GM21576 (cell line): ENCODE measurements around the gene ACTN4.
A peak's percentile ranks its signal among the peaks of the same experiment; 100 is the strongest.

Source experiments
- ATAC-seq: cut with Tn5 transposase; IDR thresholded peaks from one replicate; pipeline ENCODE4 v1.9.1; 2021; ENCODE audit warnings: mild to moderate bottlenecking, moderate library complexity; ENCODE audit not compliant: unreplicated experiment

The ACTN4 gene

GRCh38 chr19:38693380-38694223 lies 46.2 kb downstream of the ACTN4 start:
- ATAC-seq: peak; percentile 62

- no peak for ATAC-seq
Observed at GRCh38 chr19:38695317-38695683, 47.9 kb downstream of the ACTN4 start.

GRCh38 chr19:38695832-38696728 lies 48.6 kb downstream of the ACTN4 start:
- no peak for ATAC-seq

DNA sequence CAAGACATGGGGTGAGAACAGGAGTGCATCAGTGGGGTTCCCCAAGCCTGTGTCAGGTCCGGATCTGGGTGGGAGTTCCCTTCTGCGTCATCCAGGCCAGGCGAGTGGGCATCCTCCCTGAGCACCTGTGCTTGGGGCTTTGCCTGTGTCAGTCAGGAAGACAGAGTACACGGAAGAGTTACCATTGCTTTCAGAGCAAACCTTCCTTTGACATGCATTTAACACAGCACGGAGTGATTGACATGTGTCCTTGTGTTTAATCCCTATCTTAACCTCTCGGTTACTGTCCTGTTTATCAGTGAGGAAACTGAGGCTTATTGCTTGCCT lies 49.2 kb downstream of the ACTN4 start:
- no peak for ATAC-seq

DNA sequence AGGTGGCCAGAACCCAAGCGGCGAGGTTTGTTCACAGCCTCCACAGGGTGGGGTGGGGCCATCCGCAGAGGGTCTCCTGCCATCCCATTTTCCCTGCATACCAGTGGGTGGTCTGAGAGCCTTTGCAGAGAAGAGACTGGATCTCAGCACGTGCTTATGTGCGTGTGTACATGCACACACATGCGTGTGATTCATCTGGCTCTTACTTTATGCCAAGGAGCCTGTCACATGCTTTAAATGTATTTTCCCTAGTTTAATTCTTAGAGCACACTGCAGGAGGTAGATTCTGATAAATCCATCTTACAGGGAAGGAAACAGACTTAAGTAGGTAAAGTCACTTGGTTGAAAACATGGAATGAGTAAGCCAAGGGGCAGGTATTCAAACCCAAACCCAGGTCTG lies 49.7 kb downstream of the ACTN4 start:
- no peak for ATAC-seq

GRCh38 chr19:38697641-38698071 lies 50.2 kb downstream of the ACTN4 start:
- ATAC-seq: no peak

DNA sequence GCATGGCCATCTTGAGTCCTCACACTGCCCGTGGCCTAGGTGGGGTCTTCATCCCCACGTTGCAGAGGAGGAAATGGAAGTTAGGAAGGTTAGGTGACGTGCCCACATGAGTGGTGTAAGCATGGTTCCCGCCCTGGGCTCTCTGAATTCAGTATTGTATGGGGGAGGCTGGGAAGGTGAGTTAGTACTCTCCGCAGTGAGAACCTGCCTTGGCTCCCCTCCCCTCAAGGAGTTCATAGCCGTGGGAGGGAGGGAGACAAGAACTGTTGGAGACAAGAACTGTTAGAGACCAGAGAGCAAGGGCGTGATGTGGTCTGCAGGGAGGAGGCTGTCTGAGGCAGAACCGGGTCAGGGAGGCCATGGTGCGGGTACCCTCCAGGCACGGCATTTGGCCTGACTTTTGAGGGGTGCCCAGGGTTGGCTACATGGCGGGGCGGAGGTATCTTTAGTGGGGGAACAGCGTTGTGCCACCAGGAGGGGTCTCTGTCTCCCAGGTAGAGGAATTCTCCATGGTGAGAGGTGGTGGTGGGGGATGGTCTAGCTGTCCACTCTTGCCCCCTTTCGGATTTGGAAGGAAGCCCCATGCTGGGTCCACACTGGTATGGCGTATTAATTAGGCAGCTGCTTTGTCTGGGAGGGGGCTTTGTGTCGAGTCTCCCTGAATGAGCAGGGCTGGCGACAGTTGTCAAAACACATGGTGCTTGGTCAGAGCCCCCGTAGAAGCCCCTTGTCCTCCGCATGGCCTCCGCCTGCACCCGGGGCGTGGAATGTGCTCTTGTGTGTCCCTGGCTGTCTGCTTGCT lies 51.0 kb downstream of the ACTN4 start:
- ATAC-seq: no peak

DNA sequence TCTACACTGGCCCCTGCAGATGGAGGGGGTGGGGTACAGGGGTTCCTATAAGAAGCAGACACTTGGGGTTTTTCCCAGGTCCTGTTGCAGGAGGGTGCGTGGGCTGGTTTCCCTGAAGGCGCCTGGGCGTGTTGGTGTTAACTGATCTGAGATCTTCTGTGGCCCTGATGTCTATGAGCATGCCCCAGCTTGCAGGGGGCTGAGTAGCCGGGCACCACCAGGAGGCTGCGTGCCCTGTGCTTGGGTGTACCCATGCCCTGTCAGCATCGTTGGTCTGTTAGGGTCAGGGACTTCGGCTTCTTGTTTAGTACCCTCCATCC lies 51.5 kb downstream of the ACTN4 start:
- no peak for ATAC-seq

- no peak for ATAC-seq
Observed at GRCh38 chr19:38699647-38700349, 52.3 kb downstream of the ACTN4 start.

DNA sequence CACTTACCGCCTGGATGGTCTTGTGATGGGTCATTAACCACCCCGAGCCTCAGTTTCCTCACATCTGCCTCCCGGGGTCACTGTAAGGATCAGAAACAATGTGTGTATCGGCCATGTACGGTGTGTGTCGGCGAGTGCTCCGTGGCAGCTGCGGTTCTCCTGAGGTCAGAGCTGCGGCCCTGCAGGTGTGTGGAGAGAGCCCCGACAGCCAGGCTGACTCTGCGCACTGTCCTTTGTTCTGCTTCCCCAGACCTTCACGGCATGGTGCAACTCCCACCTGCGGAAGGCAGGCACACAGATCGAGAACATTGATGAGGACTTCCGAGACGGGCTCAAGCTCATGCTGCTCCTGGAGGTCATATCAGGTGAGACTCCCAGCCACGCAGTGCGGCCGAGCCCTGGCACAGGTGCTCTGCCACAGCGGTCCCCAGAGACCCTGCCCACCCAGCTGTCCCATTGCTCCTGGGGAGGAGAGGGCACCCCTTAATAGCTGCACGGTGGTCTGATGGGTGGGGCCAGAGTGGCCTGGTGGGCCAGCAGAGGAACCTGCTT lies 53.0 kb downstream of the ACTN4 start:
- no peak for ATAC-seq

- ATAC-seq: no peak
Observed at GRCh38 chr19:38700902-38701454, 53.5 kb downstream of the ACTN4 start.

GRCh38 chr19:38701455-38702063 lies 54.1 kb downstream of the ACTN4 start:
- ATAC-seq: no peak

- no peak for ATAC-seq
Observed at GRCh38 chr19:38702278-38702677, 54.8 kb downstream of the ACTN4 start.

DNA sequence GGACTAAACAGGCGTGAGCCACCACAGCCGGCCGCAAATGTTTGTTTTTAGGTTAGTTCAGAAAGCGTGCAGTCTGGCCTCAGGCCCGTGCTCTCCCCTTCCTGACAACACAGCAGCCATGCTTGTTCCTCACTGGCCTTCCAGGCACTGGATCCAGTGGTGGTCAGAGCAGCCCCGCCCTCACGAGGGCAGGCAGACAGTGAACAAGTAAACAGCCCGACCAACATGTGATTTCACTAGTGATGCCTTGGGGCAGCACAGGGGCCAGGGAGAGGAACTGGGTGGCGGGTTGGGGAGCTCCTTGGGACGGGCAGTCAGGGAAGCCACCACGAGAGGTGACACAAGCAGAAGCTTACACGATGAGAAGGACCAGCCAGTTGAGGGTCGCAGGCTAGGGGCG lies 56.1 kb downstream of the ACTN4 start:
- no peak for ATAC-seq

GRCh38 chr19:38704488-38705026 lies 57.1 kb downstream of the ACTN4 start:
- no peak for ATAC-seq

DNA sequence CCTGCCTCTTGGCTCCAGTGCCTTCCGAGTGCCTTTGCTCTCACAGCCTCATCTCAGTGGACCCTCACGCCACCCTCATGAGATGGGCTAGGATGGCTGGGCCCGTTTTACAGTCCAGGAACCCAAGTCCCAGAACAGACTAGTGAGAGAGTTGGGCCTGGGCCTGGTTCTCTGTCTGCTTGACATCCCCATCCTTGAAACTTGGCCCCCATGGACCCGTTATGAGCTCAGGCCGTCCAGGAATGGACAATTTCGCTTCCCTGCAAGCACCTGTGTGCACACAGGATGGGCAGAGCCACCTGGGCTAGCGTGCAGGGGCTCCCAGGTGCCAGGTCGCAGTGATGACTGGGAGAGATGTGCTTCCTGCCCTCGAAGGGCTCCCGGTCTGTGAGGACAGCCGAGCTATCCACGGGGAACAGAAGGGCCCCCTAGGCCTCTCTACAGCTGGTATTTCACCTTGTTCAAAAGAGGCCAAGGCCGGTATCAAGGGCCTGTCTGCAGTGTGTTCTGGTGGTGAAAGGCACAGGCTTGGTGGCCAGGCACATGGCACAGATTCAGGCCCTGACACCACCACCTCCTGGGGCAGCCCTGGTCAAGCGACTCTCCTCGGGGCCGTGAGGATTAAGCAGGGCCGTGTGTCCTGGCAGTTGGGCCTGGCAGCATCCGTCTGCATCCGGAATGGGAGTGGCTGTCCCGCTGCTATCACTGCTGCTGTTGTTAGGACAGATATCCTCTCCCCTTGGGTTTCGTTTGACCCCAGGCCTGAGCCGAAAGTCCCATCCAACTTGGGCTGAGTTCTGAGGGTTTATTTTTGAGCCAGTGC lies 58.0 kb downstream of the ACTN4 start:
- no peak for ATAC-seq

- ATAC-seq: no peak
Observed at GRCh38 chr19:38706792-38707511, 59.5 kb downstream of the ACTN4 start.

GRCh38 chr19:38707512-38708114 lies 60.2 kb downstream of the ACTN4 start:
- no peak for ATAC-seq
